Spleen (tissue), 11 donors: ENCODE measurements around the gene HSPA9. TPM values are rescaled to one million over a fixed set of nuclear protein-coding genes. Genes with fewer than 3 reads are reported as not detected.

Experiments
- DNase-seq: peaks from one replicate; pipeline ENCODE4 v3.0.0-alpha.2; 2020
- H3K27ac ChIP-seq, 8 donors: fragments of 200-600 bp; sonication (generic) in 7 of 8; 1 replicate in 4 of 8; 2 replicates in 4 of 8; pipeline versions ENCODE4 v1.5.0 to v1.8.0; 2016 to 2021; ENCODE audit warnings: inconsistent platforms in 4 of 8, mild to moderate bottlenecking in 4 of 8, moderate library complexity in 1 of 8
- H3K27me3 ChIP-seq, 7 donors: fragments of 200-600 bp; sonication (generic) in 6 of 7; replicated peaks in 1 of 7; 1 replicate in 4 of 7; 2 replicates in 3 of 7; pipeline versions ENCODE4 v1.5.0 to v1.8.0; 2016 to 2021; ENCODE audit warnings: inconsistent platforms in 3 of 7, mild to moderate bottlenecking in 1 of 7
- H3K36me3 ChIP-seq, 6 donors: fragments of 200-600 bp; sonication (generic) in 5 of 6; 1 replicate in 4 of 6; 2 replicates in 2 of 6; pipeline versions ENCODE4 v1.5.0 to v1.8.0; 2016 to 2021; ENCODE audit warnings: inconsistent platforms in 2 of 6
- H3K4me1 ChIP-seq, 6 donors: fragments of 200-600 bp; sonication (generic) in 5 of 6; 1 replicate in 3 of 6; 2 replicates in 3 of 6; pipeline versions ENCODE4 v1.5.0 to v1.8.0; 2016 to 2021; ENCODE audit warnings: inconsistent platforms in 3 of 6
- H3K4me3 ChIP-seq, 8 donors: fragments of 200-600 bp; sonication (generic) in 7 of 8; 1 replicate in 4 of 8; 2 replicates in 4 of 8; pipeline versions ENCODE4 v1.5.0 to v1.8.0; 2016 to 2021; ENCODE audit warnings: inconsistent platforms in 4 of 8, mild to moderate bottlenecking in 4 of 8, moderate library complexity in 2 of 8
- H3K9me3 ChIP-seq, 8 donors: fragments of 200-600 bp; sonication (generic) in 7 of 8; 1 replicate in 4 of 8; 2 replicates in 4 of 8; pipeline versions ENCODE4 v1.5.0 to v1.8.0; 2016 to 2021; ENCODE audit warnings: inconsistent platforms in 4 of 8
- CTCF ChIP-seq, 11 experiments: fragments of 200-600 bp in 7 of 11; fragments of 450-650 bp in 4 of 11; sonication (generic) in 4 of 11; IDR thresholded peaks in 8 of 11; conservative IDR thresholded peaks in 3 of 11; 1 replicate in 7 of 11; 2 replicates in 4 of 11; pipeline versions ENCODE4 v1.4.0 to v1.8.0; 2016 to 2021; ENCODE audit warnings: antibody characterized with exemption in 11 of 11, inconsistent platforms in 4 of 11, mild to moderate bottlenecking in 1 of 11
- POLR2A ChIP-seq, 3 donors: fragments of 450-650 bp; IDR thresholded peaks; one replicate each; pipeline ENCODE4 v1.5.1; 2017; ENCODE audit warnings: antibody characterized with exemption in 3 of 3, mild to moderate bottlenecking in 1 of 3
- POLR2AphosphoS5 ChIP-seq, 3 donors: sonication (generic); formaldehyde crosslinking; IDR thresholded peaks; one replicate each; pipeline ENCODE4 v1.5.1; 2017; ENCODE audit warnings: antibody characterized with exemption in 3 of 3
- WGBS, 5 donors: extraction: QIAGEN DNeasy Blood & Tissue Kit in 3 of 5; methylation state at CpG; one replicate each; pipeline versions ENCODE4 v1.1.5 to v1.1.7; 2013 to 2018; 5-methylcytosine and 5-hydroxymethylcytosine counted together
- intact Hi-C: fragments of 100-400 bp; cut with DNase I; formaldehyde crosslinking; loops from one replicate; pipeline ENCODE4 v1.15.0; 2023; ENCODE audit warnings: low total_unique reads
- polyA plus RNA-seq, 3 donors: library from polyadenylated mRNA; stranded (reverse); fragments of 200-250 nt; gene quantifications; one replicate each; pipeline ENCODE4 v1.2.1, GENCODE V29; 2013
- total RNA-seq, 7 donors: library from RNA; depleted of rRNA in 3 of 7; stranded (reverse); fragments of >200 nt in 3 of 7; fragmentation: NEBNext Ultra II Directional in 4 of 7; extraction: Animal tissue kit (Norgen Biotek cat#: 25700) in 4 of 7; gene quantifications; one replicate each; pipeline versions ENCODE4 v1.1.0 to v1.2.1, GENCODE V29; 2016 to 2021
- donor health status: healthy with polysubstance abuse.
- donor health status: DM: no; HTN: no; CAD: no; lungs with moderate emphysema.
- donor health status: DM: no; HTN: no; CAD: no.
- donor health status: Bipolar disorder and iron deficiency.
- donor health status: healthy.
- donor health status: DM: no; HTN: no; CAD: no.
- donor health status: DM: yes; HTN: yes; CAD: no.

HSPA9 gene
- total and polyA plus RNA-seq, 10 donors, result 50.4 to 187 (median 140) TPM

- intact Hi-C loops, result no loop called here
- peaks cover 0 to 36% (median 13%) of the 10 kb centered on the region in 6 donors for H3K4me1 ChIP-seq
- H3K36me3 ChIP-seq, result peaks cover 3 to 100% (median 96%) of the 10 kb centered on the region in 6 donors
- no peak for DNase-seq
- 90 to 94% (median 94%) methylated on average over 6 of the region's 6 CpGs for WGBS, 5 donors
- H3K9me3 ChIP-seq, result no peaks in the 10 kb centered on the region
- H3K27me3 ChIP-seq, result no peaks in the 10 kb centered on the region
- TF ChIP-seq POLR2A (IDR thresholded peaks at IDR 0.05) (no peak), POLR2AphosphoS5 (IDR thresholded peaks at IDR 0.05) (no peak), CTCF (IDR thresholded peaks at IDR 0.05 in 8 of 11, conservative IDR thresholded peaks at IDR 0.05 in 3 of 11) (no peak)
- H3K4me3 ChIP-seq, result no peak overlapping the region
- no peak overlapping the region for H3K27ac ChIP-seq
Observed at GRCh38 chr5:138560971-138561370, 14.2 kb downstream of the HSPA9 start.

- H3K4me1 ChIP-seq, result peaks cover 0 to 25% (median 10%) of the 10 kb centered on the region in 6 donors
- H3K4me3 ChIP-seq, result no peak overlapping the region
- H3K36me3 ChIP-seq, result peaks cover 3 to 100% (median 96%) of the 10 kb centered on the region in 6 donors
- no peaks in the 10 kb centered on the region for H3K27me3 ChIP-seq
- no peak overlapping the region for H3K27ac ChIP-seq
- no peak for DNase-seq
- TF ChIP-seq POLR2A (IDR thresholded peaks at IDR 0.05), result no peak
- no peak for TF ChIP-seq CTCF (IDR thresholded peaks at IDR 0.05 in 8 of 11, conservative IDR thresholded peaks at IDR 0.05 in 3 of 11)
- no peak for TF ChIP-seq POLR2AphosphoS5 (IDR thresholded peaks at IDR 0.05)
- H3K9me3 ChIP-seq, result no peaks in the 10 kb centered on the region
- WGBS, 5 donors, result 91 to 96% (median 95%) methylated on average over 7 of the region's 7 CpGs
- intact Hi-C loops, result no loop called here
Observed at GRCh38 chr5:138559937-138560336, 15.3 kb downstream of the HSPA9 start.

- Histone ChIP-seq H3K9me3 (no peaks in the 10 kb centered on the region), H3K4me3 (no peak overlapping the region), H3K4me1 (peaks cover 0 to 4% (median 0%) of the 10 kb centered on the region in 6 donors), H3K27ac (no peak overlapping the region), H3K36me3 (peaks cover 3 to 100% (median 89%) of the 10 kb centered on the region in 6 donors), H3K27me3 (no peaks in the 10 kb centered on the region)
- no peak for TF ChIP-seq CTCF (IDR thresholded peaks at IDR 0.05 in 8 of 11, conservative IDR thresholded peaks at IDR 0.05 in 3 of 11)
- no peak for TF ChIP-seq POLR2AphosphoS5 (IDR thresholded peaks at IDR 0.05)
- no peak for TF ChIP-seq POLR2A (IDR thresholded peaks at IDR 0.05)
- 89 to 96% (median 93%) methylated on average over 2 of the region's 2 CpGs for WGBS, 5 donors
- intact Hi-C loops, result no loop called here
- DNase-seq, result no peak
Observed at GRCh38 chr5:138557677-138558076, 17.5 kb downstream of the HSPA9 start.

- no peaks in the 10 kb centered on the region for H3K27me3 ChIP-seq
- intact Hi-C loops, result no loop called here
- peaks cover 0 to 4% (median 1%) of the 10 kb centered on the region in 6 donors for H3K4me1 ChIP-seq
- H3K9me3 ChIP-seq, result no peaks in the 10 kb centered on the region
- H3K27ac ChIP-seq, result no peak overlapping the region
- no peak overlapping the region for H3K4me3 ChIP-seq
- 90 to 100% (median 94%) methylated on average over 1 of the region's 1 CpG for WGBS, 5 donors
- TF ChIP-seq POLR2A (IDR thresholded peaks at IDR 0.05), result no peak
- peaks cover 0 to 77% (median 57%) of the 10 kb centered on the region in 6 donors for H3K36me3 ChIP-seq
- no peak for DNase-seq
Observed at GRCh38 chr5:138554143-138554542, 21.1 kb downstream of the HSPA9 start.
